ENCODE results near the gene MAP3K3.

The MAP3K3 gene

GRCh38 chr17:63693411-63694113 lies 71.3 kb downstream of the MAP3K3 start:
- DNase-seq (ENCODE audit: low read depth, low spot score) = no peak

- DNase-seq (ENCODE audit: low read depth, low spot score) = no peak
Observed at GRCh38 chr17:63694229-63694949, 72.2 kb downstream of the MAP3K3 start.

- no peak for DNase-seq (ENCODE audit: low read depth, low spot score)
Observed at GRCh38 chr17:63694950-63695773, 72.9 kb downstream of the MAP3K3 start.

- no peak for DNase-seq (ENCODE audit: low read depth, low spot score)
Observed at GRCh38 chr17:63695889-63696288, 73.7 kb downstream of the MAP3K3 start.

- no peak for DNase-seq (ENCODE audit: low read depth, low spot score)
Observed at GRCh38 chr17:63696381-63696961, 74.3 kb downstream of the MAP3K3 start.

- DNase-seq (ENCODE audit: low read depth, low spot score) = no peak
Observed at GRCh38 chr17:63697341-63698286, 75.4 kb downstream of the MAP3K3 start.

GRCh38 chr17:63698381-63698885 lies 76.2 kb downstream of the MAP3K3 start:
- no peak for DNase-seq (ENCODE audit: low read depth, low spot score)

GRCh38 chr17:63698886-63699637 lies 76.8 kb downstream of the MAP3K3 start:
- no peak for DNase-seq (ENCODE audit: low read depth, low spot score)

GRCh38 chr17:63699638-63700527 lies 77.7 kb downstream of the MAP3K3 start, which contains the start of gene LIMD2:
Gene LIMD2, minus strand, starts transcription at chr17:63700125. Its CDS starts 827 bp downstream, at chr17:63699298.
- DNase-seq (ENCODE audit: low read depth, low spot score) = no peak

- no peak for DNase-seq (ENCODE audit: low read depth, low spot score)
Observed at GRCh38 chr17:63700528-63701455, 78.6 kb downstream of the MAP3K3 start.

- DNase-seq (ENCODE audit: low read depth, low spot score) = no peak
Observed at GRCh38 chr17:63701456-63701820, 79.2 kb downstream of the MAP3K3 start.

GRCh38 chr17:63701868-63702720 lies 79.9 kb downstream of the MAP3K3 start:
- DNase-seq (ENCODE audit: low read depth, low spot score) = no peak

- no peak for DNase-seq (ENCODE audit: low read depth, low spot score)
Observed at GRCh38 chr17:63702721-63703015, 80.5 kb downstream of the MAP3K3 start.

- no peak for DNase-seq (ENCODE audit: low read depth, low spot score)
Observed at GRCh38 chr17:63703029-63703428, 80.8 kb downstream of the MAP3K3 start.

- no peak for DNase-seq (ENCODE audit: low read depth, low spot score)
Observed at GRCh38 chr17:63703556-63704258, 81.5 kb downstream of the MAP3K3 start.

- DNase-seq (ENCODE audit: low read depth, low spot score) = no peak
Observed at GRCh38 chr17:63704259-63704576, 82.0 kb downstream of the MAP3K3 start.

- DNase-seq (ENCODE audit: low read depth, low spot score) = no peak
Observed at GRCh38 chr17:63704836-63705235, 82.6 kb downstream of the MAP3K3 start.

Data from smooth muscle cell of the brain vasculature (primary cell).